ENCODE measurements around the gene COBL.

DNA sequence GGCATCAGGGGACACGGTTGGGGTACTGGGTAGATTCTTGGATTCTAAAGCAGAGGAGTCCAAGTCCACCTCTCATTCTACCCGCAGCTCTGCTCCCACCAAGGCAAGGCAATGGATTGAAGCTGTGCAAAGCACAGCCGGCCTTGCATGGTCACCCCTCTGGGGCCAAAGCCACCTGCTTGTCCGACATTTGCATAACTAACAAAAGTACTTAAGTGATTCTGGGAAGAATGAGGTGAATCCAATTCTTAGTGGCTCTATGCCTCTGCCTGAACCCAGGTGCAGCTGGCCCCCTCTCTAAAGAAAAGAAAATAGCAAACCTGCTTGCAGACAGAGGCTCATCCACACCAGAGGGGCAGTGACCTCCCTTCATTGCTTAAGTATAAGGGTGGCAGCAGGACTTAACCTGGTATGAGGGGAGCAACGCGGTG lies 10.7 kb upstream of the COBL start:
- TF ChIP-seq, protein P1, sequence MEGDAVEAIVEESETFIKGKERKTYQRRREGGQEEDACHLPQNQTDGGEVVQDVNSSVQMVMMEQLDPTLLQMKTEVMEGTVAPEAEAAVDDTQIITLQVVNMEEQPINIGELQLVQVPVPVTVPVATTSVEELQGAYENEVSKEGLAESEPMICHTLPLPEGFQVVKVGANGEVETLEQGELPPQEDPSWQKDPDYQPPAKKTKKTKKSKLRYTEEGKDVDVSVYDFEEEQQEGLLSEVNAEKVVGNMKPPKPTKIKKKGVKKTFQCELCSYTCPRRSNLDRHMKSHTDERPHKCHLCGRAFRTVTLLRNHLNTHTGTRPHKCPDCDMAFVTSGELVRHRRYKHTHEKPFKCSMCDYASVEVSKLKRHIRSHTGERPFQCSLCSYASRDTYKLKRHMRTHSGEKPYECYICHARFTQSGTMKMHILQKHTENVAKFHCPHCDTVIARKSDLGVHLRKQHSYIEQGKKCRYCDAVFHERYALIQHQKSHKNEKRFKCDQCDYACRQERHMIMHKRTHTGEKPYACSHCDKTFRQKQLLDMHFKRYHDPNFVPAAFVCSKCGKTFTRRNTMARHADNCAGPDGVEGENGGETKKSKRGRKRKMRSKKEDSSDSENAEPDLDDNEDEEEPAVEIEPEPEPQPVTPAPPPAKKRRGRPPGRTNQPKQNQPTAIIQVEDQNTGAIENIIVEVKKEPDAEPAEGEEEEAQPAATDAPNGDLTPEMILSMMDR (IDR thresholded peaks at IDR 0.05): no peak
- TF ChIP-seq EZH2 (IDR thresholded peaks at IDR 0.05) (no peak), EZH2phosphoT487 (IDR thresholded peaks at IDR 0.05) (no peak)
